ENCODE data around the gene PECR.
"Not testable (repeated sequence)": the region's sequence is repeated elsewhere in the genome, so short reads cannot be mapped to it uniquely, and the experiment has no call there.

Gene PECR

DNA sequence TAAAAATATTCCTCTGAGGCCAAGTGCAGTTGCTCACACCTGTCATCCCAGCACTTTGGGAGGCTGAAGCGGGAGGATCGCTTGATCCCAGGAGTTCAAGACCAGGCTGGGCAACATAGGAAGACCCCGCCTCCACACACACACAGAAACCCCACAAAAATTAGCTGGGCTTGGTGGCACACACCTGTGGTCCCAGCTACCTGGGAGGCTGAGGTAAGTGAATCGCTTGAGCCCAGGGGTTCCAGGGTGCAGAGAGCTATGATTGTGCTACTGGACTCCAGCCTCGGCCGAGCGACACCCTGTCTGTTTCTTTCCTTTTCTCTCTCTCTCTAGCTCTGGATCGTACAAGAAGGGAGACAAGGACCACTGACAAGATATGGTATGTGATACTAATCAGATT, 25.7 kb upstream of the PECR start:
- DNase-seq (ENCODE audit: low read depth in 2 of 2, low spot score in 1 of 2) = no peak

DNA sequence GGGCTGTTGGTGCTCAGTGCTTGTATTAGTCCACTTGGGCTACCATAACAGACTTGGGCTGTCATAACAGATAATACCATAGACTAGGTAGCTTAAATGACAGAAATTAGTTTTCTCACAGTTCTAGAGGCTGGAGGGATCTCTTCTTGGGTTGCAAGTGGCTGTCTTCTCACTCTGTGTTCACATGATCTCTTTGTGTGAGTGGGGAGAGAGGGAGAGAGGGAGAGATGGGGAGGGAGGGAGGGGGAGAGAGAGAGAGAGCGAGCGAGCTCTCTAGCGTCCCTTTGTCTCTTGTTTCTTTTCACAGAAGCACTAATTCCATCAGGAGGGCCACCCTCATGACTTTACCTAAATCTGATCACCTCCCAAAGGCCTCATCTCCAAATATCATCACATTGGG, 23.1 kb upstream of the PECR start:
- DNase-seq (ENCODE audit: low read depth in 2 of 2, low spot score in 1 of 2) = no peak

GRCh38 chr2:216103213-216103612, 21.6 kb upstream of the PECR start:
- no peak for DNase-seq (ENCODE audit: low read depth in 2 of 2, low spot score in 1 of 2)

- DNase-seq (ENCODE audit: low read depth in 2 of 2, low spot score in 1 of 2) = no peak
These were observed 19.5 kb upstream of the PECR start for GRCh38 chr2:216101109-216101508.

DNA sequence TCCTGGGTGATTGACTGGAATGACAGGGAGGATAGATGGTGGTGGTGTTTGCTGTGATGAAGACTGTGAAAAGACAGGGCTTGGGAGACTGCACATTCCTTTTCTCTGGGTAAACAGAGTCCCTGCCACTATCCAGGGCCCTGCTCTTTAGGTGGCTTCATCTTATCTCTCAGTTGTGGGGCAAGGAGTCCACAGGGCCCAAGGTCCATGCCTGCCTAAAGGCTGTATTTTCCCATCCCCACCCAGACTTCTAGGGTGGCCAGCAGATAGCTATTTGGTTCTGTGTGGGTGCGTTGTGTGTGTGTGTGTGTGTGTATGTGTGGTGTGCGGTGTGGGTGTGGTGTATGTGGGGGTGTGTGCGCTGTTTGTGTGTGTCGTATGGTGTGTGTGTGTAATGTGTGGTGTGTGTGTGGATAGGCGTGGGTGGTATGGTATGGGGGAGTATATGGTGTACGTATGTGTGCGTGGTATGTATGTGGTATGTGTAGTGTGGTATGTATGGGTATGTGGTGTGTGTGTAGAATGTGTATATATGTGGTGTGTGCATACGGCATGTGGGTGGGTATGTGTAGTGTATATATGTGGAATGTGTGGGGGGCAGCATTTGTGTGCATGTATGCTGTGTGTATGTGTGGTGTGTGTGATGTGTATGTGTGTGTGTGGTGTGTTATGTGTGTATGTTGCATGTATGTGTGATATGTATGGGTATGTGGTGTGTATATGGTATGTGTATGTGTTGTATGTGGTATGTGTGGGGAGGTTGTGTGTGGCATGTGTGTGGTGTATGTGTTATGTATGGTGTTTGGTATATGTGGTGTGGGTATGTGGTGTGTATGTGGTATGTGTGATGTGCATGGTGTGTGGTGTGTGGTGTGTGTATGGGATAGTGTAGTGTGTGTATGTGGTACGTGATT, 17.1 kb upstream of the PECR start:
- no peak for DNase-seq (ENCODE audit: low read depth in 2 of 2, low spot score in 1 of 2)

- no peak for DNase-seq (ENCODE audit: low read depth in 2 of 2, low spot score in 1 of 2)
These were observed 13.1 kb upstream of the PECR start for GRCh38 chr2:216094701-216095100.

GRCh38 chr2:216092646-216093045, 11.0 kb upstream of the PECR start:
- no peak for DNase-seq (ENCODE audit: low read depth in 2 of 2, low spot score in 1 of 2)

GRCh38 chr2:216090369-216090786, 8.8 kb upstream of the PECR start:
- DNase-seq (ENCODE audit: low read depth in 2 of 2, low spot score in 1 of 2) = no peak

- no peak for DNase-seq (ENCODE audit: low read depth in 2 of 2, low spot score in 1 of 2)
These were observed 4.7 kb upstream of the PECR start for GRCh38 chr2:216086207-216086893.

- no peak for DNase-seq (ENCODE audit: low read depth in 2 of 2, low spot score in 1 of 2)
These were observed 2.9 kb upstream of the PECR start for GRCh38 chr2:216084547-216084946.

GRCh38 chr2:216083464-216084281, 2.1 kb upstream of the PECR start:
- DNase-seq (ENCODE audit: low read depth in 2 of 2, low spot score in 1 of 2) = no peak

GRCh38 chr2:216082805-216083204, 1.2 kb upstream of the PECR start:
- DNase-seq (ENCODE audit: low read depth in 2 of 2, low spot score in 1 of 2) = no peak

DNA sequence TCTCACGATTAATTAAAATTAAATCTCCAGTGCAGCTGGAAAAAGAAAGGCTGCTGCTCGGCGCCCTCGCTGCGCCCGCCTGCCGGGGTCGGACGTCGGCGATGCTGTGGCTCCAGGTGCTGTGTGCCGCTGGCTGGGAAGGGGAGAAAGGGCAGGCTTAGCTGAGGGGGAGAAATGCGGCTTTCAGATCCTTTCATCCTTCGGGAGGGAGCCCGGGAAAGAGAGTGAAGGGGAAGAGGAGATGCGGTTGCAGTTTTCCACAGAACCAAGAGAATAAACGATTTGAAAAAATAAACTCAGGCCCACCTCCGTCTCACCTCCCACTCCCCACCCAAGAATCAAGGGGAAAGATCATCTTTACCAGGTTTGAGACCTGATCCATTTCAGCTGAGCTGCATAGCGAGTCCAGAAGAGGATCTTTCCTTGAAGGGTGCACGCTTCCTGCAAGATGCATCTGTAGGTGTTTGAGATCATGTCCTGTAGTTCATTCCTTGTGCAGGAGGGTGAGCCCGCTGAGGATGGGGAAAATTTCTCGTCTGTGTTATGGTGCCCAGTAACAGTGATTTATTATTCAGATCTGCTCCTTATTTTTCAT, 605 bp upstream of the PECR start:
- DNase-seq (ENCODE audit: low read depth in 2 of 2, low spot score in 1 of 2) = no peak

- no peak for DNase-seq (ENCODE audit: low read depth in 2 of 2, low spot score in 1 of 2)
These were observed 597 bp downstream of the PECR start for GRCh38 chr2:216081012-216081411.

GRCh38 chr2:216080048-216080447, 1.6 kb downstream of the PECR start:
- DNase-seq (ENCODE audit: low read depth in 2 of 2, low spot score in 1 of 2) = not testable (repeated sequence)

DNA sequence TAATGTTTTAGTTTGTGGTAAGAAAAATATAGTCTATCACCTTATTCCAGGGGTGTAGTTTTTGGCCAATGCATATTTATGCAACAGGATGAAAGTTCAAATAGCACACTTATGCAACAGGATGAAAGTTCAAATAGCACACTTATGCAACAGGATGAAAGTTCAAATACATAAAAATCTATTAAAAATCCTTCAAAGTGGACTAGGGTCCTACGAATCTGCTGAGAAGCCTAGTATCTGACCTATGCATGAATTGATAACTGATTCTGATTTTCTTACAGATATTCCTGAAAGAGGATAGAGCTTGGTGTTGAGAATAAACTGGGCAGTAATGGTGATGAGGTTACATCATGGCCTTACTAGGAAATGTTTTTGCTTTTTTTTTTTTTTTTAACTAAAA, 2.8 kb downstream of the PECR start:
- DNase-seq (ENCODE audit: low read depth in 2 of 2, low spot score in 1 of 2) = no peak

GRCh38 chr2:216075510-216076485, 5.8 kb downstream of the PECR start:
- DNase-seq (ENCODE audit: low read depth in 2 of 2, low spot score in 1 of 2) = no peak

- no peak for DNase-seq (ENCODE audit: low read depth in 2 of 2, low spot score in 1 of 2)
These were observed 6.8 kb downstream of the PECR start for GRCh38 chr2:216074794-216075193.

DNA sequence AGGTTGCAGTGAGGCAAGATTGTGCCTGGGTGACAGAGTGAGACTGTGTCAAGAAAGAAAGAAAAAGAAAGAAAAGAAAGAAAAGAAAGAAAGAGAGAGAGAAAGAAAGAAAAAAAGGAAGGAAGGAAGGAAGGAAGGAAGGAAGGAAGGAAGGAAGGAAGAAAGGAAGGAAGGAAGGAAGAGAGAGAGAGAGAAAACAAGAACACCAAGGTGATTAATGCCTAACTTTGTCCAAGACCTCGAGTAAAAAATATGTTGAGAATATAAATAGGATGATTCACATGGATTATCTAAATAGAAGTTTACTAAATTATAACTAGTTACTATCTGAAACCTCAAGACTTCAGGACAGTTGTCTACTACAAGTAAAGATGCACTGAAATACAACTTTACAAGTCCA, 7.2 kb downstream of the PECR start:
- no peak for DNase-seq (ENCODE audit: low read depth in 2 of 2, low spot score in 1 of 2)

DNA sequence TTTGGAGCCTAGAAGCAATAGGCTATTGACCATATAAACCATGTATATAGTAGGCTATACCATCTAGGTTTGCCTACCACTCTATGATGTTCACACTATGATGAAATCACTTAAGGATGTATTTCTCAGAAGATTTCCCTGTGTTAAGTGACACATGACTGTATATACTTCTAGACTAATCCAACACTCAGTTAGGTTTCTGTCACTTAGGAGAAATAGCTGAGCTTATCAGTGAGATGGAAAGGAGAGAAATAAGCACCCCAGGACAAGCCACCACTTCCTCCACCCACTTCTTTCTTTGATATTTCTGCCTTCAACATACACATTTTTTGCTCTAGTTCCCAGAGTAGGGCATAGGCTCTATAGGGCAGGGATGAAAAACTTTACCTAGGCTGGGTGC, 7.8 kb downstream of the PECR start:
- DNase-seq (ENCODE audit: low read depth in 2 of 2, low spot score in 1 of 2) = no peak
